Ovary (tissue), 3 donors: ENCODE results near the gene PHF3.

Experiments
- EP300 ChIP-seq: sonication (generic); formaldehyde crosslinking; IDR thresholded peaks from one replicate; pipeline ENCODE4 v1.6.1; 2017; ENCODE audit warnings: antibody characterized with exemption
- POLR2A ChIP-seq: fragments of 450-650 bp; IDR thresholded peaks from one replicate; pipeline ENCODE4 v1.6.1; 2017; ENCODE audit warnings: antibody characterized with exemption, mild to moderate bottlenecking, moderate library complexity
- TF ChIP-seq, protein P1 (sequence below), 3 donors: fragments of 450-650 bp in 2 of 3; fragments of 200-600 bp in 1 of 3; IDR thresholded peaks; one replicate each; pipeline versions ENCODE4 v1.5.1 to v1.8.0; 2016 to 2022; ENCODE audit warnings: antibody characterized with exemption in 3 of 3, mild to moderate bottlenecking in 1 of 3
- donor health status: DM: no; HTN: no; CAD: no.

DNA sequence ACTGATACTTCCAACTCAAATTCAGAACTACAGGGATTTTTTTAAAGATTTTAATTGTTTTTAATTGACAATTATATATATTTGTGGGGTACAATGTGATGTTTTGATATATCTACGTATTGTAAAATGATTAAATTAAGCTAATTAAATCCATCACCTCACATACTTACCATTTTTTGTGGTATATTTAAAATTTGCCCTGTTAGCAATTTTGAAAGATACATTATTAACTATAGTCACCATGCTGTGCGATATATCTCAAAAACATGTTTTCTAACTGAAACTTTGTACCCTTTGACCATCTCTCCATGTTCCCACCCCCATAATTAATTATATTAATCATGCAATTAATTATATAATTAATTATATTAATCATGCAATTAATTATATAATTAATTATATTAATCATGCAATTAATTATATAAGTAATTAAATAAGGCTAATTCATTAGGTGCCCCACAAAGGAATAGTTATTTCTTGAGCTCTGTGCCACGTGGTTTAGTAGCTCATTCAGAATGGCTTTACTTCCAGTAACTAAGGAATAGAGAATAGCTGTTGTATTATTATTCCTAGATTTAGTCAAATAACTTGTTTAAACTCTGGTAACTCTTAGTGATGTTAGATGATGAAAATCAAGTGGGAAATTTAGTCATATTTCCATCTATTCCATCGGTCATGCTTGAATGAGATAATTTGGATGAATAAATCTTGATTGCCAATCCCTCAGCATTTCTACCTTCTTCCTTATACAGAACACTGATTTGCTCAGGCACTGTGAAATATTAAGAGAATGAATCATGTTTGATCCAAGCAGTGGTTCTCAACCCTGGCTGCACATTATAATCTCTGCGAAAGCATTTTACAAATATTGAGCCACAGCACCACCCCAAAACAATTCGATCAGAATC lies 38.2 kb upstream of the PHF3 start:
- TF ChIP-seq, protein P1, sequence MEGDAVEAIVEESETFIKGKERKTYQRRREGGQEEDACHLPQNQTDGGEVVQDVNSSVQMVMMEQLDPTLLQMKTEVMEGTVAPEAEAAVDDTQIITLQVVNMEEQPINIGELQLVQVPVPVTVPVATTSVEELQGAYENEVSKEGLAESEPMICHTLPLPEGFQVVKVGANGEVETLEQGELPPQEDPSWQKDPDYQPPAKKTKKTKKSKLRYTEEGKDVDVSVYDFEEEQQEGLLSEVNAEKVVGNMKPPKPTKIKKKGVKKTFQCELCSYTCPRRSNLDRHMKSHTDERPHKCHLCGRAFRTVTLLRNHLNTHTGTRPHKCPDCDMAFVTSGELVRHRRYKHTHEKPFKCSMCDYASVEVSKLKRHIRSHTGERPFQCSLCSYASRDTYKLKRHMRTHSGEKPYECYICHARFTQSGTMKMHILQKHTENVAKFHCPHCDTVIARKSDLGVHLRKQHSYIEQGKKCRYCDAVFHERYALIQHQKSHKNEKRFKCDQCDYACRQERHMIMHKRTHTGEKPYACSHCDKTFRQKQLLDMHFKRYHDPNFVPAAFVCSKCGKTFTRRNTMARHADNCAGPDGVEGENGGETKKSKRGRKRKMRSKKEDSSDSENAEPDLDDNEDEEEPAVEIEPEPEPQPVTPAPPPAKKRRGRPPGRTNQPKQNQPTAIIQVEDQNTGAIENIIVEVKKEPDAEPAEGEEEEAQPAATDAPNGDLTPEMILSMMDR (IDR thresholded peaks at IDR 0.05) = no peak
- TF ChIP-seq EP300 (no peak), POLR2A (no peak)
